GM18951 (cell line): Measurements from ENCODE around the gene DOCK4.

ENCODE experiments used
- POLR2A ChIP-seq: IDR thresholded peaks from 4 replicates; pipeline ENCODE4 v1.6.1; 2011; ENCODE audit warnings: mild to moderate bottlenecking; ENCODE audit not compliant: insufficient read length, insufficient read depth; ENCODE audit errors: extremely low read depth
- in situ Hi-C: fragments of 300-500 bp; cut with MboI; formaldehyde crosslinking; loops from one replicate; pipeline ENCODE4 v1.12.0; 2022; ENCODE audit warnings: low sequenced_read_pairs, mixed read lengths, inconsistent platforms; ENCODE audit not compliant: unreplicated experiment

DOCK4 gene

DNA sequence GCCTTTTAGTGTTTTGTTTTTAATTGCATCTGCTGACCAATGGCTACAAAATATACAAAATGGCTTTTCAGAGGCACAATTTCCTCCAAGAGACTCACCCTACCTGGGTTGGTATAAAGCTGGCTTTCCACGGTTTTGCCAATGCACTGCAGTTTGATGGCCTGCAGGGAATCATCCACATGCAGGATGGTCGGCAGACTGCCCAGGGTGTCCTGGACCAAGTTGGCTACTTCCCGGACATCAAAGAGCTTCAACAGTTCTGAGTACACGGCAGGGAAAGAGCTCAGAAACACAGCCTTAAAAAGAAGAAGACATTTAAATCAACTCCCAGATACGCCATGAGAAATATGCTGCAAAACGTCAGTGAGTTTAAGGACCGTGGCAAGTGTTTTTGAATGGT is 342.9 kb downstream of the DOCK4 start:
- TF ChIP-seq POLR2A: no peak
- in situ Hi-C loops: no loop called here

DNA sequence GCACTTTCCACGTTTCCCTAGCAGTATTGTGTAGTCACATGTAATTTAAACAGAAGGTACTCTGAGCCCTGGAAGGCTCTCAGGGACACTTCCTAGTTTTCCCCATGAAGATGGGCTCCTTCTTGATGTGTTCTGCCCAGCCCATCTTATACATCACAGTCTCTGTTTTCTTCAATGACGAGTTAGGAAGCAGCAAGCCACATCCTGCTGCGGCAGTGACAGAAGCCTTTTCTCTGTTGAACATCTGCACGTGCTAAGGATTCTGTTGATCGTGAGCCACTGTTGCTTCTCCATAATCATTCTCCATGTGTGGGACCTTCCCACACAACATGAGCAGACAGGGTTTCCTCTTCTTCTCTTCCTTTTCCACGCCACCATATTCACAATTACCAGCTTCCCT is 346.0 kb downstream of the DOCK4 start:
- in situ Hi-C loops: no loop called here
- no peak for TF ChIP-seq POLR2A

DNA sequence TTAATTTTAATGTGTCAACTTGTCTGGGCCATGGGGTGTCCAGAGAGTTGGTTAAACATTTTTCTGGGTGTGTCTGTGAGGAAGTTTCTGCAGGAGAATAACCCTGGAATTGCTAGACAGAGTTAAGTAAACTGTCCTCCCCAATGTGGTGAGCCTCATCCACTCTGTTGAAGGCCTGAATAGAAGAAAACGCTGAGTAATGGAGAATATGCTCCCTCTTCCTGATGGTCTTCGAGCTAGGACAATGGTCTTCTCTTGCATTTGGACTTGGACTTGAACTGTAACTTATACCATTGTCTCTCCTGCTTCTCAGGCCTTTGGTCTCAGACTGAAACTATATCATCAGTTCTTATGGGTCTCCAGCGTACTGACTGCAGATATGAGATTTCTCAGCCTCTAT is 347.9 kb downstream of the DOCK4 start:
- in situ Hi-C loops: no loop called here
- TF ChIP-seq POLR2A: no peak

DNA sequence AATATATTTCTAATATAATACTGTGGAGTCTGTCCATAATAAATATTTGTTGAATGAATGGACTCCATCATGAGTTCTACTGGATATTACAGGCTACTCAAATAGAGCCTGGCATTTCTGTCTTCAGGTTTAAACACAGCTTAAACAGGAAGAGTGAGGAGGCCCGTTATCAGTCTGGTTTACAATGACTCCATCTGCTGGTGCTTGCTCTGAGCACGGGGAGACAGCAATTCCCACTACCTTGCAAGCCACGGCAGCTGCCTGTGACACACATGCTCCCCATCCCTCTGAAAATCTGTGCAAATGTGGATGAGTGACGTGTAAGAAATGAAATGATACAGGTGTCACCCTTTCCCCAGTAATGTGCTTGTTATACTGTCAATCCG is 350.4 kb downstream of the DOCK4 start:
- in situ Hi-C loops: no loop called here

DNA sequence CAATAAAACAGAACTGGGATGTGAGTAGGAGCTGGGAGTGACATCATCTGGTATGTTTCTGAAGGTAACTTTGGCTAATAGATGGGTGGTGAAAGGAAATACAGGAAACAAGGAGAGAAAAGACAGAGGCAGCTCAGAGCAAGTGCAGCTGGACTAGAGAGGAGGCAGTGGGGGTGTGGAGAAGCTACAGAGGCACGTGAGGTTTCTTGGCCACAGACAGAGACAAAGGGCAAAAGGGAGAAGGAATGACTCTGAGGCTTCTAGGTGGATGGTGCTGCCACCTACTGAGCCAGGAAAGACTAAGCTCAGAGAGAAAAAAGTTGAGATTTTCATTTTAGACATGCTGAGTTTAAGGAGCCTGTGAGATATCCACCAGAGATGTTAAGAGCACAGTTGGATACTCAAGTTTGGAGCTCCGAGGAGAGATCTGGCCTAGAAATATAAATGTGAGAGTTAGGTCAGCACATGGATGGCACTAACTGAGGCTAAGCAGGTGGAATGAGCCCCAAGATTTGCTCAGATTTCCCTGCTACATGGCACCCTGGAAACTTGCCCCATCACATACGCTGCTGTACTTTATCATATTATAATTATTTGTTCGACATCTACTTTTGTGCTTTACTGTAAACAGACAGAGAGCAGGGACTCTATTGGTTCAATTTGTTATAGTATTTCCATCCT is 350.9 kb downstream of the DOCK4 start:
- in situ Hi-C loops: no loop called here
- TF ChIP-seq POLR2A: no peak

More for the DNA sequence above, 350.4 kb downstream of the DOCK4 start:
- TF ChIP-seq POLR2A: no peak

DNA sequence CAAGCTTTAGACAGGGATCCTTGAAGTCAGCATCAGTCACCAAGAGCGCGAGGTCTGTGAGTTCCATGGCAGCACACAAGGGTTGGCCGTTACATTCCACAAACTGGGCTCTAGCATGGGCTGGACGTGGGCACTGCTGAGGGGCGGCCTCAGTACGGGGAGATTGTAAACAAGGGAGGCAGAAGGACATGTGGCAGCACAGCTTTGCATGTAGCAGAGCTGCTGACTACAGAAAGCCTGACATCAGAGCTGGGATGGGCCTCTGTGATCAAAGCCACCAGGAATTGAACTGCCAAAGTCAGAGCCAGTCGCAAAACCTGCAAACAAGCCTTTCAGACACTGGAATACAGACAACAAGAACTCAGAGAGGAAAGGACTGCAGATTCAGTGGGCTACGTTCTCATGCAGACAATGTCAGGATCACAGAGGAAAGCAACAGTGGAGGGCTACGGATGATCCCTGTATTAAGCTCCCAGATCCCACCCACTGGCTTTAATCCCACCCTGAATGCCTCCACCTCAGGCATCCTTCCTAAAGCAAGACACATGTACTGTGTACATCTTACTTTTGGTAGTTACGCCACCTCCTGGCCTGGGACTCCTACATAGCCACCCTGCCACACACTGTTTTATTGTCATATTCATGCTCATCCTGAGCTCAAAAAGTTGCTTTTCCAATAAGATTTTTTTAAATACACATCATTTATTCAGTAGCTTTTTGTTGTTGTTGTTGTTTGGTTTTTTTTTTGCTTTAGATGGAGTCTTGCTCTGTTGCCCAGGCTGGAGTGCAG is 352.8 kb downstream of the DOCK4 start:
- in situ Hi-C loops: no loop called here
- no peak for TF ChIP-seq POLR2A

DNA sequence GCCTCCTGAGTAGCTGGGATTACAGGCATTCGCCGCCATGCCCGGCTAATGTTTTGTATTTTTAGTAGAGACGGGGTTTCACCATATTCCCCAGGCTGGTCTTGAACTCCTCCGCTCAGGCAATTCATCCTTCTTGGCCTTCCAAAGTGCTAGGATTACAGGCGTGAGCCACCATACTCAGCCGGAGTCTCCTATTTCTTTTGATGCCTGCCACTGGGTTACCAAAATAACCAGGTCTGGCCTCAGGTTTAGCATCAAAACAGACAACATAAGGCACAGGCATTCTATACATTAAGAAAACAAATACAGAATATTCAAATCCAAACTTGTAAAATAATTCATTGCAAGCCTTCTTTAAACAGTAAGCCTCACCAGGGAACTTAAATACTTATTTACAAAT is 354.1 kb downstream of the DOCK4 start:
- no peak for TF ChIP-seq POLR2A
- in situ Hi-C loops: no loop called here

DNA sequence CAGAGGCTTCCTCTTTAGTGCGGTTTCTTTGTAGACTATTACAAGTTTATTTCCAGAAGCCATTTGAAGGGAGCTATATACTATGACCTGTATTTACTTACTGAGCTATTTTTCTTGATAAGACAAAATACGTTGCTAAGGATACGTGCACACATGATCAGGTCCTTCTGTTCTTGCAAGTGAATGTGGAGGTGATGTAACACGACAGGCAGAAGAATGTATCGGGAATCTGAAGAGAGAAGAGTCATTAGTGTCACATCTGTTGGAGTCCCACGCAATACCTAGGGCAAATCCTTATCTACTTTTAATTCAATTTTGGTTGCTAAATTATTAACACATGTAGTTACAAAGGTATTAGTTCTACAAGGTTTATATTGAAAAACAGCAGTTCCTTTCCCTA is 359.3 kb downstream of the DOCK4 start:
- in situ Hi-C loops: no loop called here
- no peak for TF ChIP-seq POLR2A

DNA sequence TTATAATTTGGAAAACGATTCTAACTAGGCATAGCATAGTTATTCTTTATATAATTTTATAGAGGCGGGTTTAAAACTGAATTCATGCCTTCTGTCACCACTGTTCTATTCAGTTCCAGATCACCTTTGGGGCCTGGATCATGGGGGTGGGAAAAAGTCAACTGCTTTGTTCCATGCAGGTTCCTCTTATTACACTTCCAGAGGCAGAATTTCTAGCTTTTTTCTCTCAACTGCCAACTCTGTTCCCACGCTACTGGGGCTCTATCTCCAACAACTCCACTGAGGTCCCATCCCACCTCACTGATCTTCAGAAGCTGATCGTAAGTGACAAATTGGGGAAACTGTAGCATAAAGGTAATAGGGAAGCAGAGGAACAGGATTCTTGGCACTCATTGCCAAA is 360.3 kb downstream of the DOCK4 start:
- no peak for TF ChIP-seq POLR2A
- in situ Hi-C loops: no loop called here

DNA sequence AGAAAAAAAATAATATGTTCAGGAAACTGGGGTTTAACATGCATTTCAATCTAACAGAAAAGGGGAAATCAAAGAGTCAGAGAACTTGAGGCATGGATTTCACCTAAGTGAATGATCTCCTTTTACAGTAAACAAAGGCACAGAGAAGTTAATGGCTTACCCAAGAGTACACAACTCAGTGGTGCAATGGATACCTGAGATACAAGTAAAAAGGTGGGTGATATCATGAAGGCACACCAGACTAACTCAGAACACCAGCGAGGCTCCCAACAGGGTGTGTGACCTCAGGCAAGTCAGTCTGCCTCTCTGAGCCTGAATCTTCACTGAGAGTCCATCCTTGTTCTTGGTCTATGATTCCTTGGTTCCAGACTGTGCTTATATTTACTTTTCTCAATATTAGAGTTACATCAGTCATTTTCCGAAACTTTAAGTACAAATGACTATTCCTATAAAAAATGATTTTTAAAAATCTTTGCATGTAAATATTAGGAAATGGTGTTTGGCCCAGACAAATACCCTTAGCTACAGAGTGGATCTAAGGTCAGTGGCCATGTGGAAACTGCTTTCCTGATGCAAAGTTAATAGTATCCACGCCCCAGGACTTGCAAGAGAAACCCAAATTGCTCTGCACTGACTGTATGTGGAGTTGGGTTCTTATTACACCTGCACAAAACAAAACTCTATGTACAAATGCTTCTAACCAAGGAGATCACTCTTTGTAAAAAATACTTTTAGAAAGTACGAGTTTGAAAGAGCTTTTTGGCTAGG is 361.1 kb downstream of the DOCK4 start:
- TF ChIP-seq POLR2A: no peak
- in situ Hi-C loops: no loop called here

DNA sequence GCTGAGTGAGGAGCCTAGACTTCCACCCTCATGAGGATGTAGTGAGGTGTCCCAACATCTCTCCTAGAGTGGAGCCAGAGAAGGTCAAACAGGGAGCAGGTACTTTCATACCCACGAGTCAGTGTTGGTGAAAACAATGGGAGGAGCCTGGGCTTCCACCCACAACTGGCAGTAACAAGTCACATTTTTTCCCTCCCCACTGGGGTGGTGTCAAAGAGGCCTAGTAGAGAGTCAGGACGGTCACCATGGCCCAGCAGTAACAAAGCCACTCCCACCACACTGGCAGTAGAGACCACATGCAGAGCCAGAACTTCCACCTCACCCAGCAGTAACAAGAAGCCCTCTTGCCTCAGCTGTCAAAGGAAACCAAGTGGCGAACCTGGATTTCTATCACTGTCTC is 363.7 kb downstream of the DOCK4 start:
- in situ Hi-C loops: no loop called here
- TF ChIP-seq POLR2A: no peak

DNA sequence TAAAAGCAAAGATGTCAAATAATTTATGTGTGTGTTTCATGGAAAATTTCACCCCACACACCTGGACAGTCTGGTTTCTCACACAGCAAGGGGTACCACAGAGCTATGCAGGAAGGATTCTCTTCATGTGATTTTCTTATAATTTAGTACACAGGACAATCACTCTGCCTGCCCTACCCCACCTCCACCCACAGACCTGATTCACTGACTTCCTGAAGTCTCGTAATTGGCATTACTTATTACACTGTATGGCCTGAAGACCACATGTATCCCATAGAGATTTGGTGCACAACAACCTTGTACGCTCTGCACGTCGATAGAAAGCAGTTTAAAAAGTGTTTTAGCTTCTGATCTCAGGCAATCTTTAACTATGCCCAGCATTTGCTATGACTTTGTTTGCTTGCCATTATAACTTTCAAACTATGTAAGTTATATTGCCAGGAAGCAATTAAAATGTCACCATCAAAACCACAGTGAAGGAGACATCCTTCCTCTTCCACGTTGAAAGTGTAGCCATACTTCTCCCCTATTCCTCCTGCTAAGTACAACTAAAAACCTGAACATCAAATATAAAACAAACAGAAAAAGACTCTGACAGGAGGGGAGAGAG is 364.5 kb downstream of the DOCK4 start:
- in situ Hi-C loops: no loop called here
- TF ChIP-seq POLR2A: no peak

DNA sequence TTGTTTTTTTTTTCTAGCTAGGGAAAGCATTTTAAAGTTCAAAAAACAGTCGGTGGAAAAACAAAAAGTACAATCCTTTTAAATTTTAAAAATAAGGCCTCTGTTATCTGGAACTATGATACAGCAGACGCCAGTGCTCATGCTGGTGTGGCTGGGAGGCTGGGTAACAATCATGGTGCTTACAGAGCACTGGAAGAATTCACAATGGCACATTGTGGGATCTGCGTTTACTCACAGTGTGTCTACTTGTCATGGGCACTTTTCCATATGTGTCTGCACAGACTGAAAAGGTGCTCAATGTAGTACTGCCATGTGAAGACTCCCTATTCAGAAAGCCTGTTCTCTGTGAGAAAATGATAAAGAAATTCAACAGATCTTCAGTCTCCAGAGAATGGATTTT is 365.7 kb downstream of the DOCK4 start:
- in situ Hi-C loops: no loop called here
- TF ChIP-seq POLR2A: no peak
